Karpas-422 (cell line): ENCODE data around the gene KRTAP5-11. TPM values are rescaled to one million over a fixed set of nuclear protein-coding genes. Genes with fewer than 3 reads are reported as not detected.
"Not testable (repeated sequence)": the region's sequence is repeated elsewhere in the genome, so short reads cannot be mapped to it uniquely, and the experiment has no call there.

Experiments
- DNase-seq: peaks from one replicate; pipeline ENCODE4 v3.0.0-alpha.2; 2015
- H2AFZ ChIP-seq: fragments of 200-600 bp; sonication (generic); 2 replicates; pipeline ENCODE4 v1.6.1; 2014; ENCODE audit warnings: antibody characterized with exemption, low read length, mixed read lengths
- H3K27ac ChIP-seq: fragments of 200-600 bp; sonication (generic); 2 replicates; pipeline ENCODE4 v1.5.1; 2014; ENCODE audit warnings: mild to moderate bottlenecking, low read length, moderate library complexity
- H3K27me3 ChIP-seq: fragments of 200-600 bp; sonication (generic); 2 replicates; pipeline ENCODE4 v1.6.1; 2014; ENCODE audit warnings: low read length, mixed read lengths
- H3K36me3 ChIP-seq: fragments of 200-600 bp; sonication (generic); 2 replicates; pipeline ENCODE4 v1.6.1; 2014; ENCODE audit warnings: low read length, mixed read lengths; ENCODE audit not compliant: insufficient read depth
- H3K4me1 ChIP-seq: fragments of 200-600 bp; sonication (generic); 2 replicates; pipeline ENCODE4 v1.6.1; 2014; ENCODE audit warnings: mild to moderate bottlenecking, low read length, mixed read lengths
- H3K4me2 ChIP-seq: fragments of 200-600 bp; sonication (generic); 2 replicates; pipeline ENCODE4 v1.6.1; 2014; ENCODE audit warnings: low read length, low read depth, mild to moderate bottlenecking; ENCODE audit not compliant: poor library complexity, severe bottlenecking
- H3K4me3 ChIP-seq: fragments of 200-600 bp; sonication (generic); 2 replicates; pipeline ENCODE4 v1.5.1; 2014; ENCODE audit warnings: mild to moderate bottlenecking, antibody characterized with exemption, low read length, mixed read lengths
- H3K79me2 ChIP-seq: fragments of 200-600 bp; sonication (generic); 2 replicates; pipeline ENCODE4 v1.6.1; 2014; ENCODE audit warnings: mild to moderate bottlenecking, low read length, mixed read lengths
- H3K9ac ChIP-seq: fragments of 200-600 bp; sonication (generic); 2 replicates; pipeline ENCODE4 v1.6.0; 2014; ENCODE audit warnings: low read length
- H3K9me2 ChIP-seq: fragments of 200-600 bp; sonication (generic), shearing (Covaris generic); replicated peaks from 2 replicates; pipeline ENCODE4 v1.6.0; 2014; ENCODE audit warnings: mild to moderate bottlenecking, low read length, moderate library complexity; ENCODE audit not compliant: insufficient read depth
- H3K9me3 ChIP-seq: fragments of 300-700, 200-600 bp; sonication (generic); 2 replicates; pipeline ENCODE4 v1.6.1; 2014; ENCODE audit warnings: low read length, mixed read lengths
- H4K20me1 ChIP-seq: fragments of 200-600 bp; sonication (generic); 2 replicates; pipeline ENCODE4 v1.6.1; 2014; ENCODE audit warnings: mild to moderate bottlenecking, antibody characterized with exemption, low read length, low read depth; ENCODE audit not compliant: insufficient read depth
- total RNA-seq: library from RNA; depleted of rRNA; stranded (reverse); fragments of >200 nt; shearing (Covaris generic); gene quantifications from 2 replicates; pipeline ENCODE4 v1.2.3, GENCODE V29; 2014; ENCODE audit warnings: low replicate concordance

The KRTAP5-11 gene
- total RNA-seq, 1 experiment from 2014 or later: not detected

DNA sequence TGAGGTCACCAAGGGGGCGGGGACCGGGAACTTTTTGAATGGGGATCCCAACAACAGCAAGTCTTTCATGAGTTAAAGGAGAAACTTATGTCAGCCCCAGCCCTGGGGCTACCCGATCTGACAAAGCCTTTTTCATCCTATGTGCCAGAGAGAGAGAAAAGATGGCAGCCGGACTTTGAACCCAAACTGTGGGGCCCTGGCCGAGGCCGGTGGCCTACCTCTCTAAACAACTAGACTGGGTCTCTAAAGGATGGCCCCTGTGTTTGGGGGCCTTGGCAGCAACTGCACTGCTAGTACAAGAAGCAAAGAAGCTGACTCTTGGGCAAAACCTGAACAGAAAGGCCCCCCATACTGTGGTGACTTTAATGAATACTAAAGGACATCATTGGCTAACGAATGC, 31.3 kb upstream of the KRTAP5-11 start:
- not testable (repeated sequence) for H3K9me2 ChIP-seq, H3K4me2 ChIP-seq, DNase-seq

DNA sequence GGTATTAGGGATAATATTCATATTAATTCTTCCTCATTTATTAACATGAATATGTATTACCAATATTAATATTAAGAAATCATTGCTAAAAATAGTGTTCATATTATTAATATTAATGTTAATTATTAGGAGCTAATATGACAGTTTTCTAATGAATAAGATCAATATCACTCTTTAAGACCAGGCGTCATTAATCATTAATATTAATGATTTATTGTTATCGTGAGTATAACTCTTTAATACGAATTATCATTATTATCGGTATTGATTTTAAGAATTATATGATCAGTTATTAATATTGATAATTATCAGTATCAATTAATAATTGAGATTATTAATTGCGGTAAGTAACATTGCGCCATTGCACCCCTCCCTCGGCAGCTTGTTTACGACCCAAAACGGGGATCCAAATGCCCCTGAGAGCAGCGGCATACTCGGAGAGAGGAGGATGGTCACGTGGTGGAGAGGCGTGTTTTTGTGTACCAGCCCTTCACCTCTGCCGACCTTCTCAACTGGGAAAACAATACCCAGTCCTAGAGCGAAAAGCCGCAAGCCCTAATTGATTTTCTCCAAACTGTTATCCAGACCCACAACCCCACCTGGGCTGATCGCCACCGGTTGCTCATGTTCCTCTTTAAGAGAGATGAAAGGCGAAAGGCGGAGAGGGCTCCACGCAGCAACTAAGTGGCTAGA, 28.7 kb upstream of the KRTAP5-11 start:
- not testable (repeated sequence) for H3K4me3 ChIP-seq, H3K79me2 ChIP-seq, H4K20me1 ChIP-seq, H3K27me3 ChIP-seq, H3K9me3 ChIP-seq, H3K9me2 ChIP-seq, H3K27ac ChIP-seq, H2AFZ ChIP-seq, H3K36me3 ChIP-seq, H3K4me1 ChIP-seq, H3K9ac ChIP-seq, DNase-seq, H3K4me2 ChIP-seq

More for the DNA sequence above, 31.3 kb upstream of the KRTAP5-11 start:
- H3K79me2 ChIP-seq, H3K27ac ChIP-seq, H3K9ac ChIP-seq, H3K9me3 ChIP-seq, H3K4me3 ChIP-seq, H3K4me1 ChIP-seq, H4K20me1 ChIP-seq, H3K27me3 ChIP-seq, H2AFZ ChIP-seq, H3K36me3 ChIP-seq: not testable (repeated sequence)

DNA sequence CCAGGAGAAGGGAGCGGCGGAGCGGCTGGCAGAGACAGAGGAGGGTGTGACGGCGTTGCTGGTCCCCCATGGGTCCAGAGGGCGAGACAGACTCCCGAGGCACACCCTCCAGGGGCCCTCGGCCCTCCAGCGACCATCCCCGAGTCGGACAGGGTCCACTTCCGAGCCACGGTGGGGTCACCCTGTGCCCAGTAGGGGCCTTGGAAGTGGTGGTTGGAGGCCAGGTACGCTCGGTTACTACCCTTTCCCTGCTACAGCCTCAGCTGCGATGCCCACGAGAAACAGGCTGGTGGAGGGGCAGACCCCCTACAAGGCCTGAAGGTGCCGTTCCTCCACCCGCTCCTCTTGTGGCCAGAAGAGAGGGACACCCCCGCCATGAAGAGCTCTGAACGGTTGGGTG, 25.6 kb upstream of the KRTAP5-11 start:
- not testable (repeated sequence) for H3K79me2 ChIP-seq, H3K27me3 ChIP-seq, H3K27ac ChIP-seq, H3K9me2 ChIP-seq, H3K4me3 ChIP-seq, H3K9ac ChIP-seq, H3K9me3 ChIP-seq, H3K4me2 ChIP-seq, H3K36me3 ChIP-seq, H4K20me1 ChIP-seq, H3K4me1 ChIP-seq, DNase-seq, H2AFZ ChIP-seq

DNA sequence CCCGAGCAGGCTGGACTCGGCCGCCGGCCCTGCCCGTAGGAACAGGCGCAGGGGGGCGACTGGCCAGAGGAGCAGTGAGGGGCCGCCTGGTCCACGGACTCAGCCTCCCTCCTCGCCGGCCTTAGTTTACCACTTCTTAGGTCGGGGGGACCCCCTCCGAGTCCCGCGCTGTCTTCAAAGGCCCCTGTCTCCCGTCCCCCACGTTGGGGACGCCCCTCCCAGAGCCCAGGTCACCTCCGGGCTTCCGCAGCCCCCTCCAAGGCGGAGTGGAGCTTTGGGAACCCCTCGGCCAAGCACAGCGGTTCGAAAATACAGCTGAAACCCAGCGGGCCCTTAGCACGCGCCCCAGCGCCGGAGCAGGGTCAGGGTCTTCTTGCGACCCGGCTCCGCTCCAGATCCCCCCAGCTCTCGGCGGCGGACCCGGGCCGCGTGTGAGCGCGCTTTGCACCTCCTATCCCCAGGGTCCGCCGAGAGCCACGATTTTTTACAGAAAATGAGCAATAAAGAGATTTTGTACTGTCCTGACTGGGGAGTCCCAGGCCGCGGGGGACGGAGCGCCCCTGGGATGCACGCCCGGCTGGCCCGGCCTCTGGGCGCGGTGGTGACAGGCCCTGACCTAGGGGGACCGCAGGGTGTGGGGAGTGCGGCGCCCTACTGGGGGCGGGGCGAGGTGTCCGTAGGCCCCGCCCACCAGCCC, 25.0 kb upstream of the KRTAP5-11 start:
- not testable (repeated sequence) for H3K9ac ChIP-seq, H3K27me3 ChIP-seq, H3K79me2 ChIP-seq, H3K4me3 ChIP-seq, H3K4me1 ChIP-seq, H3K27ac ChIP-seq, H3K9me2 ChIP-seq, H2AFZ ChIP-seq, H3K9me3 ChIP-seq, H4K20me1 ChIP-seq, H3K4me2 ChIP-seq, DNase-seq, H3K36me3 ChIP-seq

DNA sequence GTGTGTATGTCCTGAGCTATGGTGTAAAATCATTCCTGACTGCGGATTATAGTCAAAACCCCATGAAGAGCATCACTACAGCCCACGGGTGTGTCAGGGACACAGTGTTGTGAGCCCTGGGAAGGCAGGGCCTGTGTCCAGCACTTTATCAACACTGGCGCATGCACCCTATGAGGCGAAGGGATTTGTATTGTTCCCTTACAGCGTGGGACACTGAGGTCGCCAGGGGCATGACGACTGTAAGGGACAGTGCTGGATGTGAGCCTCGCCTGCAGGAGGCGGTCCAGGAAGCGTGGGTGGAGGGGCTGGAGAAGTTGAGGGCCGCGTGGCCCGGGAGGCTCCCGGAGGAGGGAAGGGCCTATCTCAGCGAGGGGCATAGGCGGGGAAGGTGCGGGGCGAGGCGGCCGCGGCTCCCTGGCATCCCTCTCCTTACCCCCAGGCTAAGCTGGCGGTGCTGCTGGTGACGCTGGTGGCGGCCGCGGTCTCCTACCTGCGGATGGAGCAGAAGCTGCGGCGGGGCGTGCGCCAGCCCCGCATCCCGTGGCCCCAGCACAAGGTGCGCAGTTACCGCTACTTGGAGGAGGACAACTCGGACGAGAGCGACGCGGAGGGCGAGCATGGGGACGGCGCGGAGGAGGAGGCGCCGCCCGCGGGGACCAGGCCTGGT, 24.3 kb upstream of the KRTAP5-11 start:
- H3K9me3 ChIP-seq, H3K4me2 ChIP-seq, H3K27ac ChIP-seq, H3K79me2 ChIP-seq, H4K20me1 ChIP-seq, H2AFZ ChIP-seq, H3K9ac ChIP-seq, H3K36me3 ChIP-seq, H3K9me2 ChIP-seq, DNase-seq, H3K27me3 ChIP-seq, H3K4me1 ChIP-seq, H3K4me3 ChIP-seq: not testable (repeated sequence)

DNA sequence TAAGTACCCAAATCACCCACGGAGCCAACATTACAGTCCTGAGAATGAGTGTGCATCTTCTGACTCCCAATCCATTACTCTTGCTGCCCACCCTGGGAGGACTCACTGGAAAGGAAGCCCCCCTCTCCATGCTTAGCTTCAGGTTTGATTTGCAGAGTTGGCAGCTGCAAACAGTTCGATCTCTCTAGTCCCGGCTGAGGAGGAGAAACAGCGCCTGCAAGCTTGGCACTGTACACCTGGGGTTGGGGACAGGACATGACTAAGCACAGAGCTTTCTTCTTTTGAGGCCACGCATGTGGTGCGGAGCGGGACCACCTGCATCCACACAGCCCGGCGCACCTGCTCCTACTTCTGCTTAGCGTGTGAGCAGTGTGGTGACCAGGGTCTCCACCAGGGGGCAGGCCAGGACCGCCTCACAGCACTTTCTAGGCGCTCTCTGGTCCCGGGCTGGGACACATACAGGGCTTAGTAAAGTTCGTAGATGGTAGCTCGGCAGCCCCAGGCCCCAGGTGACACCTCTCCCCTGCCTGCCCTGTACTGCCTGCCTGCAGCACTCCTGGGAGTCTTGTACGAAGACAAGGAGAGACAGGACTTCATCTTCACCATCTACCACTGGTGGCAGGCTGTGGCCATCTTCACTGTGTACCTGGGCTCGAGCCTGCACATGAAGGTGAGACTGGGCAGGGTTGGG, 22.3 kb upstream of the KRTAP5-11 start:
- H3K9me3 ChIP-seq, H3K9ac ChIP-seq, H2AFZ ChIP-seq, H3K9me2 ChIP-seq, H4K20me1 ChIP-seq, H3K27me3 ChIP-seq, H3K4me2 ChIP-seq, H3K27ac ChIP-seq, H3K4me3 ChIP-seq, H3K4me1 ChIP-seq, DNase-seq, H3K79me2 ChIP-seq, H3K36me3 ChIP-seq: not testable (repeated sequence)

DNA sequence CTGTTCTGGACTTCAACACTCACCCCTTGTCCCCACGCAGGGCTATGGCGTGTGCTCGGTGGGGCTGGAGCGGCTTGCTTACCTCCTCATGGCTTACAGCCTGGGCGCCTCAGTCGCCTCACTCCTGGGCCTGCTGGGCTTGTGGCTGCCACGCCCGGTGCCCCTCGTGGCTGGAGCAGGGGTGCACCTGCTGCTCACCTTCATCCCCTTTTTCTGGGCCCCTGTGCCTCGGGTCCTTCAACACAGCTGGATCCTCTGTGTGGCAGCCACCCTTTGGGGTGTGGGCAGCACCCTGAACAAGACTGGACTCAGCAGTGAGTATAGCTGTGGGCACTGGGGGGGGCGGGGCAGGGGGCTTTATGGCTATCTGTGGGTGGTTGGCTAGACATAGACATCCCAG, 20.5 kb upstream of the KRTAP5-11 start:
- H2AFZ ChIP-seq, H3K9me3 ChIP-seq, H3K4me1 ChIP-seq, H4K20me1 ChIP-seq, H3K36me3 ChIP-seq, H3K27me3 ChIP-seq, H3K27ac ChIP-seq, H3K4me3 ChIP-seq, H3K79me2 ChIP-seq, H3K4me2 ChIP-seq, H3K9me2 ChIP-seq, H3K9ac ChIP-seq, DNase-seq: not testable (repeated sequence)

DNA sequence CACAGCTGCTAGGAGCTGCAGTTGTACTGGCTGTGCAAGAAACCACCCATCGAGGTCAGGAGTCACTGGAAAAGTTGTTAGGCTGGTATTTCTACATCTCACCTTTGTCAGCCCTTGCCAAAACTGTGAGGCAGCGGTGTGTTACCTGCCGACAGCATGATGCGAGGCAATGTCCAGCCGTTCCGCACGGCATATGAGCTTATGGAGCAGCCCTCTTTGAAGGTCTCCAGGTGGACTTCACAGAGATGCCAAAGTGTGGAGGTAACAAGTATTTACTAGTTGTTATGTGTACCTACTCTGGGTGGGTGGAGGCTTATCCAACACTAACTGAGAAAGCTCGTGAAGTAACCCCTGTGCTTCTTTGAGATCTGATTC, 6.9 kb upstream of the KRTAP5-11 start:
- H3K27me3 ChIP-seq, H3K4me1 ChIP-seq, H2AFZ ChIP-seq, H3K9me3 ChIP-seq, H3K4me3 ChIP-seq, H3K79me2 ChIP-seq, DNase-seq, H3K9ac ChIP-seq, H3K9me2 ChIP-seq, H3K4me2 ChIP-seq, H4K20me1 ChIP-seq, H3K36me3 ChIP-seq, H3K27ac ChIP-seq: not testable (repeated sequence)
